GM12801 (cell line): Measurements from ENCODE around the gene FOXM1.

Experiments used
- TF ChIP-seq, protein P1 (sequence below): IDR thresholded peaks from one replicate; pipeline ENCODE4 v1.5.1; 2011; ENCODE audit warnings: control low read depth; ENCODE audit not compliant: insufficient read length; ENCODE audit errors: extremely low read depth

Gene FOXM1

DNA sequence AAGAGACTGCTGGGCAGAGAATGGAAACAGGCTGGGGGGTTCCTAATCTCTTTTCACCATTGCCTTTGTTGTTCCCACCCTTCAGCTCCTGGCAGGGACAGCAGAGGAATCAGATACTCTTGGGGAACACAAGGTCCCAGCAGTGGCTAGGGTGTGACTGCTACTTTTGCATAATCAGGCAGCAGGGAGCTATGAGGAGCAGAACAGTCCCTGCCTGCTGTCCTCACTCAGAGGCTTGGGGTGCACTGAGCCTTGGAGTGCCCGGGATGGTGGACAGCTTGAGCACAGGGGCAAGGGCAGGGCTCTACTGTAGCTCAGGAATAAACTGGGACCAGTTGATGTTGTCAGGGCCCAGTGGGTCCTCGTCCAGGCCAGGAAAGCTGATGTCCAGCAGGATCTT lies 18.6 kb downstream of the FOXM1 start:
- TF ChIP-seq, protein P1, sequence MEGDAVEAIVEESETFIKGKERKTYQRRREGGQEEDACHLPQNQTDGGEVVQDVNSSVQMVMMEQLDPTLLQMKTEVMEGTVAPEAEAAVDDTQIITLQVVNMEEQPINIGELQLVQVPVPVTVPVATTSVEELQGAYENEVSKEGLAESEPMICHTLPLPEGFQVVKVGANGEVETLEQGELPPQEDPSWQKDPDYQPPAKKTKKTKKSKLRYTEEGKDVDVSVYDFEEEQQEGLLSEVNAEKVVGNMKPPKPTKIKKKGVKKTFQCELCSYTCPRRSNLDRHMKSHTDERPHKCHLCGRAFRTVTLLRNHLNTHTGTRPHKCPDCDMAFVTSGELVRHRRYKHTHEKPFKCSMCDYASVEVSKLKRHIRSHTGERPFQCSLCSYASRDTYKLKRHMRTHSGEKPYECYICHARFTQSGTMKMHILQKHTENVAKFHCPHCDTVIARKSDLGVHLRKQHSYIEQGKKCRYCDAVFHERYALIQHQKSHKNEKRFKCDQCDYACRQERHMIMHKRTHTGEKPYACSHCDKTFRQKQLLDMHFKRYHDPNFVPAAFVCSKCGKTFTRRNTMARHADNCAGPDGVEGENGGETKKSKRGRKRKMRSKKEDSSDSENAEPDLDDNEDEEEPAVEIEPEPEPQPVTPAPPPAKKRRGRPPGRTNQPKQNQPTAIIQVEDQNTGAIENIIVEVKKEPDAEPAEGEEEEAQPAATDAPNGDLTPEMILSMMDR, result no peak

DNA sequence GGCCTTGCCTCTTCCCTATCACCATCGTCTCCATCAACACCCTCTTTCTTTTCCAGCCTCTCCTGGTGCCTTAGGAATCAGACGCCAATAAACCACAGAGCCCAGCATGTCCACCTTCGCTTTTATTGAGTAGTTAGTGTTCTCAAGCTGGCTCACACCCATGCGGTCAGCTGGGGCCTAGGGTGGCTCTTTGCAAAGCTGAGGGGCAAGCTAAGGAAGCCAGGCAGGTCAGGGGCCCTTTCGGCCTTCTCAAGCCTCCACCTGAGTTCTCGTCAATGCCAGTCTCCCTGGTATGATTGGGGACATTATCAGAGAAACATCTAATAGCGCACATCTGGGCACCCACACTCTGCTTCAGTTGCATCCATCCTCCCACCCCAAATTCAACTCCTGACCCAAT lies 19.4 kb downstream of the FOXM1 start:
- TF ChIP-seq, protein P1, result no peak

DNA sequence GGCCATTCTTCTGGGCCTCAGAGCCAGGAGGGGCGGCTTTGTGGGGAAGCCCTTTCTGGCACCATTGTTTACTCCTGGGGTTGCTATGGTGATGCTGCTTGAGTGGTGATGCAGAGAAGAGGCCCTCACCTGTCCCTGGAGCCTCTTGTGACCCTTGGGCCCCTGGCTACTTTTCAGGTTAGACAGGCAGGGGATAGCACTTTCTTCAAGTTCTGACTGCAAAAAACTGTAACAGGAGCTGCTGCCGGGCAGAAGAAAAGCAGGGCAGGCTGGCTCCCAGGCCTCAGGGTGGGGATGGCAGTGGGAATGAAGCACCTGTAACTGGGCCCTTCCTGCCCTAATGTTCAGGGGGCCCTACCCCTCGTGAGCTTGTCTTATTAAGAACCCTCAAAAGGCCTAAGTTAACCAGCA lies 19.9 kb downstream of the FOXM1 start, which contains the start of gene TEX52:
TEX52 (minus strand) TSS at position 19 of the 411 bp plus-strand sequence; CDS start at position 6, 13 bp downstream.
- TF ChIP-seq, protein P1, result no peak

DNA sequence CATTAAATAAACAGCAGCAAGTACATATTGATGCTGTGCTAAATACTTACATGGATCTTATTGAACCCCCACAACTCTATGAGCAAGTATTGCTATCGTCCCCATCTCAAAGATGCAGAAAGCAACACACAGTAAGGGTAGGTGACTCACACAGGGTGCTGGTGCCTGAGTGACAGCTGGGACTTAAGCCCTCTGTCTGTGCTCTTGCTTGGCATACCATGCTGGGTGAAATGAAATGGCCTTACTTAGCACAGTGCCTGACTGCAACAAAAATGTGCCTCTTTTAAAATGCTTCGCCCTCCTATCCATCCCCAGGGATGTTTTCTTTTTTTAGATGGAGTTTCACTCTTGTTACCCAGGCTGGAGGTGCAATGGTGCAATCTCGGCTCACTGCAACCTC lies 20.9 kb downstream of the FOXM1 start:
- TF ChIP-seq, protein P1, result no peak

DNA sequence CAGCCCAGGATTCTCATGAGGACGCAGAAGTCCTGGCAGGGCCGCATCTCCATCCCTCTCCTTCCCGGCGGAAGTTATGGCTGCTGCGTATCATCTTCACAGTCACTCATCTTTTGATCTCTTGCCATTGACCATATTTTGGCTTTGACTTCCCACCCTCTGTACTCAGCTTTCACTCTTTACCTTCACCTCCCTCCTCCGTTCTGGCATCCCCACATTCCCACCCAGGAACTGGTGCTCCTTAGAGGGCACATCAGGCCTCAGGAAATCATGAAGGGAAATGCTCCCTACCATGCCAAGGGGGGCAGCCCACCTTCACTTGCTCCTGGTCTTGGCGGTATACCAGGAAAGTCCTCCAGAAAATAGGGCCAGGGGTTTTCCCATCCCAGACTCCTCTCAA lies 21.4 kb downstream of the FOXM1 start:
- TF ChIP-seq, protein P1, result no peak

DNA sequence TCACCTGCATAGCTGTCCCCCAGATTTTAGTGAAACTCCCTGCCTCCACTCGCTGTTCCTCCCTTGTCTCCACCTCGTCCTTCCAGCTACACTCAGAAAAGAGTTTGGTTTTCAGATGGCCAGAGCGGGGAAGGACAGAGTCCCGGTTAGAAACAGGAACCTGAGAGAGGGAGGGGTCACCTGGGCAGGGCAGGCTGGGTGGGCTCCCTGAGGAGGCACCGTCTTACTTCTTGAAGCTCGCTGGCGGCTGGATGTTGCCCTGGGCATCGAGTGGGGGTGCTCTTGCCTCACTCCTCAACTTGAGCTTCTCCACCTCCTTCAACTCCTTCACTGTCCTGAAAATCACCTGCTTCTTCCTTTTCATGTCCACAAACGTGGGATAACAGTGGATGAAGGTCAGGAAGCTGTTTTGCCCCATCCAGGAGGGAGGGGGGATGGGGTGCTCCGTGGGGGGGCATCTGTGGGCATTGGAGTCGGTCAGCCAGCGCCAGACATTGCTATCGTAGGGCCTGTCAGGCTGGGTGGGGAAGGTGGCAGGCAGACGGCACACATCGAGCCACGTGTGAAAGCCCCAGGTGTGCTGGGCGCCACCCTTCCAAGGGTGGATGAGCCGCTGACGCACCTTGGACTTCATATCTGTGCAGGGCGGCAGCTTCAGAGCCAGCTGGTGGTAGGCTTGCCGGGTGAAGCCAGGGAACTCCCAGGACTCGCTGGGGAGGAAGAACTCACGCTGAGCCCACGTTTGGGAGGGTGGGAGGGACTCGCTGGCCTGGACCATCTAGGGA lies 22.1 kb downstream of the FOXM1 start:
- TF ChIP-seq, protein P1, result no peak

DNA sequence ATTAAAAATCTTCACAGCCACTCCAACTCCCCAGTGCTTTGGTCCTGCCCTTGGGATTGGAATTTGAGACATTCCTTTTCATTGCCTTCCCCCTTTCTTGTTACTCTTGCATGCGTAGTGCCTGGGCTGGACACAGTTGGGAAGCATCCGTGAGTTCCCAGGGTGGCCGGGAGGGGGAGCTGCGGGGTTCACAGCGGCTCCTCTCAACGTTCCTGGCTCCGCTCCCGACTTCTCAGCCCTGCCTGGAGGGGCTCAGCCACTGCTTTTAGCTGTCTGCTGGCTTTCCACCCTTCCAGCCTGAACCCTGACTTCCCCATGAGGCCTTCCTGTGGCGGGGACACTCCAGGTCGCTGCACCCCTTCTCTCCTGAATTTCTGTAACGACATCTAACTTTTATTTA lies 23.3 kb downstream of the FOXM1 start:
- TF ChIP-seq, protein P1, result no peak
